ENCODE measurements around the gene LRRC32. TPM values are rescaled to one million over a fixed set of nuclear protein-coding genes. Genes with fewer than 3 reads are reported as not detected.

The LRRC32 gene
- total and polyA plus RNA-seq, 2 experiments from 2014 or later, result 0.42 to 0.58 TPM

DNA sequence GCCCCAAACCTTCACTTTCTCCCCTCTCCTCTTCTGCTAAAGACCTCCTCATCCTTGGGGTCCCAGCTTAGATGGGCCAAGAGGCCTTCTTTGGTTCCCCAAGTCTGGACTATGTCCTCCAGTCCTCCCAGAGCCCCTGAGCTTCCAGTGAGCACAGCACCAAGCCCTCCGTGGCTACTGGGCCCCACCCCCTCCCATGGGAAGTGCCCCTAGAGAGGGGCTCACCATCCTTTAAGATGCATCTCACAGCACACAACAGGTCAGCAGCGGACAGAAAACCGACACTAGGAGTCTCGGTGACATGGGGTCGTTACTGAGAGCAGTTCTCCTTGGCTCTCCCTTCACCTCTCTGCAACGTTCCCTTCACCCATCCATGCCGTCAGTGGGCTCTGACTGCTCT lies 2.7 kb downstream of the LRRC32 start:
- Histone ChIP-seq H4K20me1 (replicated peaks; ENCODE audit: insufficient read depth) (no peaks in the 10 kb centered on the region; the same call in 1 of the 2 replicates), H3K36me3 (ENCODE audit: insufficient read depth) (no peaks in the 10 kb centered on the region), H3K4me2 (no peak overlapping the region), H3K9me2 (ENCODE audit: insufficient read depth) (no peaks in the 10 kb centered on the region), H3F3A (replicated peaks; ENCODE audit: low read depth) (0 out of 2 replicates have a peak, but pooled peaks cover 3% of the 10 kb centered on the region), H3K4me3 (no peak overlapping the region), H3K27ac (ENCODE audit: low read depth) (no peak overlapping the region), H3K79me2 (replicated peaks; ENCODE audit: insufficient read depth) (no peaks in the 10 kb centered on the region), H3K4me1 (ENCODE audit: insufficient read depth) (no peaks in the 10 kb centered on the region; the same call in 1 of the 2 replicates), H3K27me3 (ENCODE audit: insufficient read depth) (peaks cover 21% of the 10 kb centered on the region), H2AFZ (peak overlapping the region; percentile 43; the same call in 1 of the 2 replicates)
- peaks cover 33% of the 10 kb centered on the region for H3K4me1 Mint-ChIP-seq
- DNase-seq (ENCODE audit: low spot score) (no peak), ATAC-seq (no peak)
- H3K27me3 Mint-ChIP-seq (ENCODE audit: insufficient read depth, low read depth, poor library complexity), result peaks cover 25% of the 10 kb centered on the region
- H3K27ac Mint-ChIP-seq, result no peak overlapping the region
- TF ChIP-seq ZNF114 (CRISPR knock-in tag; IDR thresholded peaks at IDR 0.05), result no peak
- TF ChIP-seq NANOG (IDR thresholded peaks at IDR 0.05; ENCODE audit: borderline replicate concordance), result no peak
- no peak for TF ChIP-seq CTCF (conservative IDR thresholded peaks at IDR 0.05; ENCODE audit: low read depth in 2 of 2)
- no peak for TF ChIP-seq ZNF331 (CRISPR knock-in tag; IDR thresholded peaks at IDR 0.05; ENCODE audit: low read depth)
- TF ChIP-seq EZH2 (IDR thresholded peaks at IDR 0.05; ENCODE audit: low read depth, unreplicated experiment), result no peak
- TF ChIP-seq POLR2AphosphoS5 (IDR thresholded peaks at IDR 0.05; ENCODE audit: low read depth), result no peak
- no peak for TF ChIP-seq JUNB (IDR thresholded peaks at IDR 0.05; ENCODE audit: unreplicated experiment)
- no peak for TF ChIP-seq REST (IDR thresholded peaks at IDR 0.05; ENCODE audit: unreplicated experiment)
- TF ChIP-seq ETS1 (IDR thresholded peaks at IDR 0.05), result no peak
- TF ChIP-seq STAT1 (IDR thresholded peaks at IDR 0.05; ENCODE audit: unreplicated experiment), result no peak
- no peak for TF ChIP-seq EZH2phosphoT487 (IDR thresholded peaks at IDR 0.05; ENCODE audit: unreplicated experiment)
- TF ChIP-seq CREB1 (CRISPR knock-in tag; IDR thresholded peaks at IDR 0.05; ENCODE audit: low read depth), result no peak
- TF ChIP-seq, protein P1, sequence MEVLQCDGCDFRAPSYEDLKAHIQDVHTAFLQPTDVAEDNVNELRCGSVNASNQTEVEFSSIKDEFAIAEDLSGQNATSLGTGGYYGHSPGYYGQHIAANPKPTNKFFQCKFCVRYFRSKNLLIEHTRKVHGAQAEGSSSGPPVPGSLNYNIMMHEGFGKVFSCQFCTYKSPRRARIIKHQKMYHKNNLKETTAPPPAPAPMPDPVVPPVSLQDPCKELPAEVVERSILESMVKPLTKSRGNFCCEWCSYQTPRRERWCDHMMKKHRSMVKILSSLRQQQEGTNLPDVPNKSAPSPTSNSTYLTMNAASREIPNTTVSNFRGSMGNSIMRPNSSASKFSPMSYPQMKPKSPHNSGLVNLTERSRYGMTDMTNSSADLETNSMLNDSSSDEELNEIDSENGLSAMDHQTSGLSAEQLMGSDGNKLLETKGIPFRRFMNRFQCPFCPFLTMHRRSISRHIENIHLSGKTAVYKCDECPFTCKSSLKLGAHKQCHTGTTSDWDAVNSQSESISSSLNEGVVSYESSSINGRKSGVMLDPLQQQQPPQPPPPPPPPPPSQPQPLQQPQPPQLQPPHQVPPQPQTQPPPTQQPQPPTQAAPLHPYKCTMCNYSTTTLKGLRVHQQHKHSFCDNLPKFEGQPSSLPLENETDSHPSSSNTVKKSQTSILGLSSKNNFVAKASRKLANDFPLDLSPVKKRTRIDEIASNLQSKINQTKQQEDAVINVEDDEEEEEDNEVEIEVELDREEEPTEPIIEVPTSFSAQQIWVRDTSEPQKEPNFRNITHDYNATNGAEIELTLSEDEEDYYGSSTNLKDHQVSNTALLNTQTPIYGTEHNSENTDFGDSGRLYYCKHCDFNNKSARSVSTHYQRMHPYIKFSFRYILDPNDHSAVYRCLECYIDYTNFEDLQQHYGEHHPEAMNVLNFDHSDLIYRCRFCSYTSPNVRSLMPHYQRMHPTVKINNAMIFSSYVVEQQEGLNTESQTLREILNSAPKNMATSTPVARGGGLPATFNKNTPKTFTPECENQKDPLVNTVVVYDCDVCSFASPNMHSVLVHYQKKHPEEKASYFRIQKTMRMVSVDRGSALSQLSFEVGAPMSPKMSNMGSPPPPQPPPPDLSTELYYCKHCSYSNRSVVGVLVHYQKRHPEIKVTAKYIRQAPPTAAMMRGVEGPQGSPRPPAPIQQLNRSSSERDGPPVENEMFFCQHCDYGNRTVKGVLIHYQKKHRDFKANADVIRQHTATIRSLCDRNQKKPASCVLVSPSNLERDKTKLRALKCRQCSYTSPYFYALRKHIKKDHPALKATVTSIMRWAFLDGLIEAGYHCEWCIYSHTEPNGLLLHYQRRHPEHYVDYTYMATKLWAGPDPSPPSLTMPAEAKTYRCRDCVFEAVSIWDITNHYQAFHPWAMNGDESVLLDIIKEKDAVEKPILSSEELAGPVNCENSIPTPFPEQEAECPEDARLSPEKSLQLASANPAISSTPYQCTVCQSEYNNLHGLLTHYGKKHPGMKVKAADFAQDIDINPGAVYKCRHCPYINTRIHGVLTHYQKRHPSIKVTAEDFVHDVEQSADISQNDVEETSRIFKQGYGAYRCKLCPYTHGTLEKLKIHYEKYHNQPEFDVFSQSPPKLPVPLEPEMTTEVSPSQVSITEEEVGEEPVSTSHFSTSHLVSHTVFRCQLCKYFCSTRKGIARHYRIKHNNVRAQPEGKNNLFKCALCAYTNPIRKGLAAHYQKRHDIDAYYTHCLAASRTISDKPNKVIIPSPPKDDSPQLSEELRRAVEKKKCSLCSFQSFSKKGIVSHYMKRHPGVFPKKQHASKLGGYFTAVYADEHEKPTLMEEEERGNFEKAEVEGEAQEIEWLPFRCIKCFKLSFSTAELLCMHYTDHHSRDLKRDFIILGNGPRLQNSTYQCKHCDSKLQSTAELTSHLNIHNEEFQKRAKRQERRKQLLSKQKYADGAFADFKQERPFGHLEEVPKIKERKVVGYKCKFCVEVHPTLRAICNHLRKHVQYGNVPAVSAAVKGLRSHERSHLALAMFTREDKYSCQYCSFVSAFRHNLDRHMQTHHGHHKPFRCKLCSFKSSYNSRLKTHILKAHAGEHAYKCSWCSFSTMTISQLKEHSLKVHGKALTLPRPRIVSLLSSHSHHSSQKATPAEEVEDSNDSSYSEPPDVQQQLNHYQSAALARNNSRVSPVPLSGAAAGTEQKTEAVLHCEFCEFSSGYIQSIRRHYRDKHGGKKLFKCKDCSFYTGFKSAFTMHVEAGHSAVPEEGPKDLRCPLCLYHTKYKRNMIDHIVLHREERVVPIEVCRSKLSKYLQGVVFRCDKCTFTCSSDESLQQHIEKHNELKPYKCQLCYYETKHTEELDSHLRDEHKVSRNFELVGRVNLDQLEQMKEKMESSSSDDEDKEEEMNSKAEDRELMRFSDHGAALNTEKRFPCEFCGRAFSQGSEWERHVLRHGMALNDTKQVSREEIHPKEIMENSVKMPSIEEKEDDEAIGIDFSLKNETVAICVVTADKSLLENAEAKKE (CRISPR knock-in tag; IDR thresholded peaks at IDR 0.05), result no peak
- H3K4me3 Mint-ChIP-seq, result no peak overlapping the region
- no peaks in the 10 kb centered on the region for H3K9me3 Mint-ChIP-seq
- H3K36me3 Mint-ChIP-seq (ENCODE audit: low read depth), result no peaks in the 10 kb centered on the region
